HG03280 (cell line): ENCODE measurements around the gene PLEKHG2.

Experiments
- ATAC-seq: cut with Tn5 transposase; IDR thresholded peaks from one replicate; pipeline ENCODE4 v1.9.1; 2021; ENCODE audit warnings: mild to moderate bottlenecking, moderate library complexity; ENCODE audit not compliant: unreplicated experiment

Gene PLEKHG2

DNA sequence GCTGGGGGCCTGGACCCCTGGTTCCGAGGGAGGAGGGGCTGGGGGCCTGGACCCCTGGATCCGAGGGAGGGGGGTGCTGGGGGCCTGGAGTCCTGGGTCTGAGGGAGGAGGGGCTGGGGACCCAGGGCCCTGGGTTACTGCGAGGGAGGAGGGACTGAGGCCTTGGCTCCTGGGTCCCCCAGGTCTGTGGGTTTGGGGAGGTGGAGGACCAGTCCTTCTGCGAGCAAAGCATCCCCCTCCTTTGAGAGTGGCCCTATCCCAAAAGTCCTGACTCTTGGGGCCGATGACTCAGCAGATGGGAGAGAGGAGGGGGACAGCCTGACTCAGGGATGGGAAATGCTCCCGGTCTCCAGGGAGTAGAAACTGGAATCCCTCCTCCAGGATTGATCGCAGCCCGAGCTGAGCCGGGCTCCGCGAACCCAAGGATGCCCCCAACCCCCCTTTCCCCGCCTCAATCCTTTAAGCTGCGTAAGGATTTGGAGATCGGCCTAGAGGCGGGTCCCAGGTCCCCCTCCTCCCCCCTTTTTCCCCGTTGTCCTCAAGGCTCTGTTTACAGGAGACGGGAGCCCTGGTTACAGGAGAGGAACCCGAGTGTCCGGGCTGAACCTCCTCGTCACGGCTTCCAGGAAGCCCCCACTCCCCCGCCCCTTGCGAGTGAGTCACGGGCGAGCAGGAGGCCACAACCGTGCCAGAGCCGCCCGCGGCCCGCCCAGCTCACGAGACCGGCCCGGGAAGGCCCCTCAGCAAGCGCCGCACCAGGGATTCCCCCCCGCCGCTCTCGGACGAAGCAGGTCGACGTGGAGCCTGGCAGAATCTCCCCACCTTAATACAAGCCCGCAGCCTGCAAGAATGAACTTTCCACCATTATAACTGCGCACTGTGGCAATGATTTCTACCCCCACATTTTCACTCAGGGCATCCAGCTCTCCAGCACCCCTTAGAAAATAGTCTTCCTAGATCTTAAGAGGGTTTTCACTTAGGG, 8.8 kb upstream of the PLEKHG2 start:
- peak; percentile 24 for ATAC-seq

- ATAC-seq = no peak
Measured at GRCh38 chr19:39405261-39405957, 7.1 kb upstream of the PLEKHG2 start.

DNA sequence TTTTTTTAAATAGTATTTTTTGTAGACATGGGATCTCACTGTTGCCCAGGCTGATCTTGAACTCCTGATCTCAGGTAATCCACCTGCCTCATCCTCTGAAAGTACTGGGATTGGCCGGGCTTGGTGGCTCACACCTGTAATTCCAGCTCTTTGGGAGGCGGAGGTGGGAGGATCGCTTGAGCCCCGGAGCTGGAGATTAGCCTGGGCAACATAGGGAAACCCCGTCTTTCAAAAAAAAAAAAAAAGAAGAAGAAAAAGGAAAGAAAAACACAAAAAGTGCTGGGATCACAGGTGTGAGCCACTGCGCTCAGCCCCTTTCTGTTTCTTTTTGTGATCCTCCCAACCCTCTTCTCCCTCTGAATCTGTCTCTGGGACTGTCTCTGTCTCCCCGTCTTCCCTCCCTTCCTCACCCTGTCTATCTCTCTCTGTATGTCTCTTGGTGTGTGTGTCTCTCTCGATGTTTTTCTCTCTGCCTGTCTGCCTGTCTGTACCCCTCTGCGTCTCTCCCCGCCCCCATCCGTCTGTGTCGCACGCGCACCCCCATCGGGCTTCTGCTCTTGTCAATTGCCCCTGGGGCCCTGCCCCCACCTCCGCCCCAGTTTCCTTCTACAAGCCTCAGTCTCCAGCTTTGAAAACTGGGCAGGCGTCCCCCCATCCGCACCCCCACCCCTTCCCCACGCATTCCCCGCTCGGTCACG, 6.4 kb upstream of the PLEKHG2 start:
- ATAC-seq = no peak

DNA sequence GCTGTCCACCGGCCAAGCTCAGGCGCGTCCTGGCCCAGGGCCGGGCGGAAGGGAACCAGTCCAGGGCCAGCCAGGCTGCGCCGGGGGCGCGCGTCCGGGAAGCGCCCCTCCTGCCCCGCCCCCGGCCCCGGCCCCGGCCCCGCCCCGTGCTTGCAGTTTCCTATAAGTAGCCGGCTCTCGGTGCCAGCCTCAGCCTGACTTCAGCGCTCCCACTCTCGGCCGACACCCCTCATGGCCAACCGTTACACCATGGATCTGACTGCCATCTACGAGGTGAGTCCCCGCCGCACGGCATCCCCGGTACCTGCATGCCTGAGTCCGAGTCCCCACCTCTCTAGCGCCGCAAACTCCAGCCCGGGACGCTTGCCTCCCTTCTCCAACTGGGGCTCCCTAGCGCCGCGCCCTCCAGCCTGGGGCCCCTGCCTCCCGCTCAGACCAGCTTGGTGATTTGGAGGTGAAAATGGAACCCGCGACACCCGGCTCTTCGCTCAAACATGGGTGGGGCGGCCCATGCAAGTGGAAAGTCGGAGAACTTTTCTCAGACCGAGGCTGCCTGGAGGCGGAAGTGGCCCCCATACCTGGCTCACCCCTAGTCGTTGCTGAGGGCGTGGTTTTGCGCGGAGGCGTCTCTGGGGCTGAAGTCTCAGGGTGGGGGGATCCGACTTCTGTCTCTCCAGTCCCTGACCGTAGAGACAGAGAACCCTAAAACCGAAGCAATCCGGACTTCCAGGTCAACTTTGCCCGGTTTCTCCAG, 5.6 kb upstream of the PLEKHG2 start, which contains the start of gene ZFP36:
Gene ZFP36 (plus strand): TSS at position 192 of the 754 bp plus-strand sequence. CDS start 58 bp downstream, at position 250.
- peak; percentile 19 for ATAC-seq

DNA sequence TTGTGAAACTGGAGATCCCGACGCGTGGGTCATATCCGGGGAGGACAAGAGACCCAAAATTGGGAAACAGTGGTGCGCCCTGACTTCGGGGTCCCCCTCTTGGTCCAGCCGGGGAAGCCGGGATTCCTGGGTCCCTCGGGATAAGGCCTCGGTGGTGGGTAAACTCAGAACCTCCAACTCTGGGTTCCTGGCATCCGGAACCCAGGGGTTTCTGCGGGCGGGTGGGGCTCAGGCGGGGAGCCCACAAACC, 5.1 kb upstream of the PLEKHG2 start:
- no peak for ATAC-seq

- ATAC-seq = no peak
Measured at GRCh38 chr19:39407660-39408391, 4.6 kb upstream of the PLEKHG2 start.

GRCh38 chr19:39408392-39409207, 3.9 kb upstream of the PLEKHG2 start:
- no peak for ATAC-seq

DNA sequence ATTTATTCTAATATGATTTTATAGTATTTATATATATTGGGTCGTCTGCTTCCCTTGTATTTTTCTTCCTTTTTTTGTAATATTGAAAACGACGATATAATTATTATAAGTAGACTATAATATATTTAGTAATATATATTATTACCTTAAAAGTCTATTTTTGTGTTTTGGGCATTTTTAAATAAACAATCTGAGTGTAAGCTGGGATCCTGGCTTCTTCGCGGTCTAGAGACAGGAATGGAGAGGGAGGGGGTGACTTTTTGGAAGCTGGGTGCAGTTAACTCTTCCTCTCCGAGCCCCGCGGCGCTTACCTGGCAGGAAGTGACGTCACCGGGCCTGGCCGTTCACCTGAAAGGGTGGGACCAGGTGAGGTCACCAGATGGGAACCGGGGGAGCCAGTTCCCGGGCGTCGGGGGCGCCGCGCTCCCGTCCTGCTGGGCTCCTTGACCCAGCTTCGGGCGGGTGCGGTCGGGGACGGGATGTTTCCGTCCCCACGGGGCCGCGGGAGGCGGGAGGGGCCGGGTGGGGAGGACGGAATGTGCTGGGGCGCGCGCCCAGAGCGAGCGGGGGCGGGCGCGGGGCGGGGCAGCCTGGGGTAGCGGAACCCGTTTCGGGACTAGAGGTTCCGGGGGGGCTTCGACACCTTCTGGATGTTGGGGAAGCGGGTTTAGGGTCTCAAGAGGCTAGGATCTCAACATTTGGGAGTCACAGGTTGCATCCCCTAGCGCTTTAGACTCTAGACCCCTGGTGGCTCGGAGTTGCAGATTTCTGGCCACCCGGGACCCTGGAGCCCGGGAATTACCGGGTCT, 3.1 kb upstream of the PLEKHG2 start:
- ATAC-seq = peak; percentile 6

GRCh38 chr19:39410017-39410830, 2.2 kb upstream of the PLEKHG2 start:
- peak; percentile 13 for ATAC-seq

- no peak for ATAC-seq
Measured at GRCh38 chr19:39410831-39411080, 1.7 kb upstream of the PLEKHG2 start.

DNA sequence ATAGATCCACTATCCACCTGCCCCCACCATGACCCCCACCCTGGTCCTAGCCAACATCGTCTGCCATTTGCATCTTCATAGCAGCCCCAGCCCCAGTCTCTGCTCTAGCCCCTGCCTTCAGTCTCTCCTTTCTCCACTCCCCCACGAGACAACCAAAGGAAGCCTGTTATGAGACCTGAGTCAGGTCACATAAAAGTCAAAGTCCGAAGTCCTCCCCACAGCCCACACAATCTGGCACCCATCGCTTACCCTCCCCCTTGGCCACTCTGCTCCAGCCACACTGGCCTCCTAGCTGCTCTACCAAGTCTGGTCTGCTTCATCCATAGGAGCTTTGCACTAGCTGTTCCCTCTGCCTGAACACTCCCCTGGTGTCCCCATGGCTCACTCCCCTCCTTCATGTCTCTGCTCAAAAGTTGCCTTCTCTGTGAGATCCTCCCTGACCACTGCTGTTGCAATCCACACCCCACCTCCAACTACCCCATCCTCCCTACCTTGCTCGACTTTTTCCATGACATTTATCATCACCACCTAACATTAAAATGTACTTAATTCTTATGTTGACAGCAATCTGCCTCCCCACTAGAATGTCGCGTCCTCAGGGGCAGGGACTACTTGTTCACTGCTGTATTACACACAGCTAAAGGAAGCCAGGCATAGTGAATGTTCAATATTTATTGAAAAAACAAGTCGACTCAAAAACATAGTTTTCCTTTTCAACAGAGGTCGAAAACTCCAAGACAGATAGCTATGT, 1.2 kb upstream of the PLEKHG2 start:
- no peak for ATAC-seq

GRCh38 chr19:39411832-39412099, 703 bp upstream of the PLEKHG2 start:
- ATAC-seq = peak; percentile 22

DNA sequence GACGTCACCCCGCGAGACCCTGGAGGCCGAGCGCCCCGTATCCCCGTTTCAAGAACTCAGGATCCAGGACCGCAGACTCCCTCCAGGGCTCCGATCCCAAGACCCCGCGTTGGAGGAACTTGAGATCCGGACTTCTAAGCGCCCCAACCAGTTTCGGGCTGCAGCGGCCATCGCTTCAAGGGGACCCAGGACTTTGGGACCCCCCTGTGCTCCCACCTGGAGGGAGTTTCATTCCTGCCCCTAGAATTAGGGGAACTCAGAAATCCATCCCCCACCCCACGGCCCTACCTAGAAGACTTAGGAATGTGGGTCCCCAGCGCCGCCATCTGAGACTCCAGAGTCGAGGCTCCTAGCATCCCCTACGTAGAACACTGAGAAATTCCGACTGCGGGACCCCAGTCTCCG, 400 bp downstream of the PLEKHG2 start:
- ATAC-seq = no peak

- no peak for ATAC-seq
Measured at GRCh38 chr19:39413272-39413910, 922 bp downstream of the PLEKHG2 start.

DNA sequence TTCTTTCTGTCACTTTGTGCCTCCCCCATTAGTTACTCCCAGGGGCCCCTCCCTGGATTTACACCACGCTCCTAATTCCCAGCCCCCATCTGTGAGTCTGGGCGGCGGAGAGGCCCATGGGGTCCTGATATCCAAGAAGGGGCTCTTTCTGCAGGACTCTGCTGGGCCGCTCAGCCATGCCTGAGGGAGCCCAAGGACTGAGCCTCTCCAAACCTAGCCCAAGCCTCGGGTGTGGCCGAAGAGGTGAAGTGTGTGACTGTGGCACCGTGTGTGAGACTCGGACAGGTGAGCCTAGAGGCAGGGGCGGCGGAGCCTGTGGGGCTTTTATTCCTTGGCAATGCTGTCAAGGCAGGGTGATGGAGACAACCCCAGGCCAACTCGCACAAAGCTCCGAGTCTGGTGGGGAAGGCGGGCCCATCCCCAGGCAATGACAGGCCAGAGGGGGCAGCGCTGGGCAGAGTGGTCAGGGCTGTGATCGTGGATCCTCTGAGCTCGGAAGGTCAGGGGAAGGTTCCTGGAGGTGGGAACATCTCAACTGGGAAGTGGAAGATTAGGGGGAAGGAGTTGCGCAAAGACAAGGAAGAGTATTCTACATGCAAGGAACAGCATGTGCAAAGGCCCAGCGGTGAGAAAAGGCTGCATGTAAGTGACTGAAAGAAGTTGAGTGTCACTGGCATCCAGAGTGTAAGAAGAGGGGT, 1.6 kb downstream of the PLEKHG2 start:
- no peak for ATAC-seq
